Activated CD8-positive, alpha-beta T cell treated with anti-CD3 and anti-CD28 coated beads for 36 hours (primary cell): ENCODE results near the gene NTSR1. TPM values are rescaled to one million over a fixed set of nuclear protein-coding genes. Genes with fewer than 3 reads are reported as not detected.

Experiments used
- ATAC-seq: fragments of 200-7000 bp; cut with Tn5 transposase; one replicate; pipeline ENCODE4 v1.10.0; 2021; ENCODE audit warnings: mild to moderate bottlenecking, moderate library complexity
- CTCF ChIA-PET: fragments of 350-600 bp; sonication (Branson Sonifier 250); formaldehyde crosslinking; loops from one replicate; lab custom pipeline; 2021; ENCODE audit warnings: antibody characterized with exemption; lab: Charles Lee
- POLR2A ChIA-PET: fragments of 350-600 bp; sonication (Branson Sonifier 250); formaldehyde crosslinking; loops from one replicate; lab custom pipeline; 2021; ENCODE audit warnings: antibody characterized with exemption; lab: Charles Lee
- DNase-seq: peaks from one replicate; pipeline ENCODE4 v3.0.0-alpha.2; 2020
- H3K27ac Mint-ChIP-seq: one replicate; pipeline ENCODE4 v1.8.0; 2021; ENCODE audit warnings: mild to moderate bottlenecking, mixed read lengths
- H3K27me3 Mint-ChIP-seq: one replicate; pipeline ENCODE4 v1.8.0; 2021; ENCODE audit warnings: mixed read lengths
- H3K36me3 Mint-ChIP-seq: one replicate; pipeline ENCODE4 v1.8.0; 2021; ENCODE audit warnings: low read depth, mixed read lengths
- H3K4me1 Mint-ChIP-seq: one replicate; pipeline ENCODE4 v1.8.0; 2021; ENCODE audit warnings: low read depth, mixed read lengths
- H3K4me3 Mint-ChIP-seq: one replicate; pipeline ENCODE4 v1.8.0; 2021; ENCODE audit warnings: mild to moderate bottlenecking, moderate library complexity, mixed read lengths
- H3K9me3 Mint-ChIP-seq: one replicate; pipeline ENCODE4 v1.8.0; 2021; ENCODE audit warnings: mixed read lengths
- intact Hi-C: fragments of 100-400 bp; cut with micrococcal nuclease; formaldehyde crosslinking; loops from one replicate; pipeline ENCODE4 v1.10.0; 2022
- total RNA-seq, 2 experiments: library from RNA; stranded (reverse); gene quantifications; one replicate each; pipeline ENCODE4 v1.2.3, GENCODE V29; 2021
- TF ChIP-seq, protein P1 (sequence below): fragments of 200-600 bp; IDR thresholded peaks from one replicate; pipeline ENCODE4 v1.8.0; 2022; ENCODE audit warnings: antibody characterized with exemption, mild to moderate bottlenecking

Gene NTSR1
- total RNA-seq, 2 experiments from 2014 or later = not detected

DNA sequence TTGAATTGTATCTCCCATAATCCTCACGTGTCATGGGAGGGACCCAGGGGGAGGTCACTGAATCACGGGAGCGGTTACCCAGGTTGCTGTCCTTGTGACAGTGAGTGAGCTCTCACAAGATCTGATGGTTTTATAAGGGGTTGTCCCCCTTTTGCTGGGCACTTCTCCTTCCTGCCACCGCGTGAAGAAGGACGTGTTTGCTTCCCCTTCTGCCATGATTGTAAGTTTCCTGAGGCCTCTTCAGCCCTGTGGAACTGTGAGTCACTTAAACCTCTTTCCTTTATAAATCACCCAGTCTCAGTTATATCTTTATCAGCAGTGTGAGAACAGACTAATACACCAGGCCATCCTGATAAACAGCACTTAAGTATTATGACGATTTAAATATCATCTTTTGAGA, 78.7 kb downstream of the NTSR1 start:
- peak; percentile 13 for ATAC-seq
- peak; percentile 24 for DNase-seq
- H3K27ac Mint-ChIP-seq = peak overlapping the region; percentile 21
- intact Hi-C loops = no loop called here
- ChIA-PET CTCF (interaction anchor here (1.5 kb wide), 1 partner anchor 170 kb away, joined by 3 read pairs; no protein-coding TSS in a partner anchor), POLR2A (no interaction called here)
- H3K9me3 Mint-ChIP-seq = no peaks in the 10 kb centered on the region
- H3K4me1 Mint-ChIP-seq = peaks cover 16% of the 10 kb centered on the region
- H3K4me3 Mint-ChIP-seq = no peak overlapping the region
- no peaks in the 10 kb centered on the region for H3K27me3 Mint-ChIP-seq
- no peaks in the 10 kb centered on the region for H3K36me3 Mint-ChIP-seq
- TF ChIP-seq, protein P1, sequence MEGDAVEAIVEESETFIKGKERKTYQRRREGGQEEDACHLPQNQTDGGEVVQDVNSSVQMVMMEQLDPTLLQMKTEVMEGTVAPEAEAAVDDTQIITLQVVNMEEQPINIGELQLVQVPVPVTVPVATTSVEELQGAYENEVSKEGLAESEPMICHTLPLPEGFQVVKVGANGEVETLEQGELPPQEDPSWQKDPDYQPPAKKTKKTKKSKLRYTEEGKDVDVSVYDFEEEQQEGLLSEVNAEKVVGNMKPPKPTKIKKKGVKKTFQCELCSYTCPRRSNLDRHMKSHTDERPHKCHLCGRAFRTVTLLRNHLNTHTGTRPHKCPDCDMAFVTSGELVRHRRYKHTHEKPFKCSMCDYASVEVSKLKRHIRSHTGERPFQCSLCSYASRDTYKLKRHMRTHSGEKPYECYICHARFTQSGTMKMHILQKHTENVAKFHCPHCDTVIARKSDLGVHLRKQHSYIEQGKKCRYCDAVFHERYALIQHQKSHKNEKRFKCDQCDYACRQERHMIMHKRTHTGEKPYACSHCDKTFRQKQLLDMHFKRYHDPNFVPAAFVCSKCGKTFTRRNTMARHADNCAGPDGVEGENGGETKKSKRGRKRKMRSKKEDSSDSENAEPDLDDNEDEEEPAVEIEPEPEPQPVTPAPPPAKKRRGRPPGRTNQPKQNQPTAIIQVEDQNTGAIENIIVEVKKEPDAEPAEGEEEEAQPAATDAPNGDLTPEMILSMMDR = no peak

GRCh38 chr20:62787866-62788265, 79.2 kb downstream of the NTSR1 start:
- ChIA-PET POLR2A (interaction anchor here (1.0 kb wide), 1 partner anchor 9 kb away, joined by 3 read pairs; no protein-coding TSS in a partner anchor), CTCF (interaction anchor here (1.4 to 1.5 kb wide), 2 partner anchors 9 to 171 kb away, joined by 3 read pairs; no protein-coding TSS in a partner anchor)
- Mint-ChIP-seq H3K4me1 (peaks cover 16% of the 10 kb centered on the region), H3K36me3 (no peaks in the 10 kb centered on the region), H3K27ac (no peak overlapping the region), H3K4me3 (no peak overlapping the region), H3K27me3 (no peaks in the 10 kb centered on the region), H3K9me3 (no peaks in the 10 kb centered on the region)
- DNase-seq = no peak
- intact Hi-C loops = no loop called here
- TF ChIP-seq, protein P1 = no peak
- ATAC-seq = no peak

GRCh38 chr20:62788607-62789006, 80.0 kb downstream of the NTSR1 start:
- CTCF ChIA-PET = interaction anchor here (0.6 to 1.5 kb wide), 6 partner anchors 9 to 339 kb away, joined by 3 to 5 read pairs (median 3); no protein-coding TSS in a partner anchor

DNA sequence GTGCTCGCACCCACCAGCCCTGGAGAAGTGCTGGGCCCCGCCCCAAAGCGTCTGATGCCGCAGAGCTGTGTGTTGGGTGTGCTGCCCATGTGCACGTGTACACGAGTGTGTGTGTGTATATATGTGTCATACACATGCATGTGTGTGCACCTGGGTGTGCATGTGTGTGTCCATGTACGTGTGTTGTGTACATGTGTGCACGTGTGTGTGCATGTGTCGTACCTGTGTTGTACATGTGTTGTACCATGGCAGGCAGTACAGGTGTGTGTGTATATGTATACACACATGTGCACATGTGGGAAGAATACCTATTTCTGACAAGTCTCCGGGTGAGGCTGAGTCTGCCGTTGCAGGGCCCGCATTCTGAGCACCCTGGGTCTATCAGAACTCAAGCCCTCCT, 81.4 kb downstream of the NTSR1 start:
- TF ChIP-seq, protein P1 = no peak
- Mint-ChIP-seq H3K27me3 (no peaks in the 10 kb centered on the region), H3K27ac (no peak overlapping the region), H3K4me3 (no peak overlapping the region), H3K36me3 (no peaks in the 10 kb centered on the region), H3K4me1 (peaks cover 26% of the 10 kb centered on the region), H3K9me3 (no peaks in the 10 kb centered on the region)
- ChIA-PET CTCF (interaction anchor here (2.2 to 3.4 kb wide), 5 partner anchors 15 to 173 kb away, joined by 5 to 19 read pairs (median 12); partner anchors contain the start of gene SLCO4A1), POLR2A (interaction anchor here (1.6 kb wide), 1 partner anchor 146 kb away, joined by 4 read pairs; no protein-coding TSS in a partner anchor)
- intact Hi-C loops = loop anchor here (5.0 to 10.0 kb wide), 2 partner anchors 135 to 288 kb away; no protein-coding TSS in a partner anchor
- DNase-seq (no peak), ATAC-seq (no peak)

More at GRCh38 chr20:62788607-62789006, 80.0 kb downstream of the NTSR1 start:
- POLR2A ChIA-PET = interaction anchor here (0.8 to 1.0 kb wide), 2 partner anchors 10 to 81 kb away, joined by 3 read pairs; no protein-coding TSS in a partner anchor
- TF ChIP-seq, protein P1 = no peak
- H3K36me3 Mint-ChIP-seq = no peaks in the 10 kb centered on the region
- DNase-seq (no peak), ATAC-seq (no peak)
- H3K4me1 Mint-ChIP-seq = peaks cover 22% of the 10 kb centered on the region
- H3K27ac Mint-ChIP-seq = no peak overlapping the region
- no peaks in the 10 kb centered on the region for H3K27me3 Mint-ChIP-seq
- H3K9me3 Mint-ChIP-seq = no peaks in the 10 kb centered on the region
- no peak overlapping the region for H3K4me3 Mint-ChIP-seq
- intact Hi-C loops = no loop called here
